Gastrocnemius medialis (tissue), 4 donors: ENCODE data around the gene TACR1.

Experiments
- CTCF ChIP-seq, 5 experiments: fragments of 450-650 bp in 3 of 5; fragments of 200-600 bp in 2 of 5; sonication (generic) in 2 of 5; IDR thresholded peaks in 4 of 5; conservative IDR thresholded peaks in 1 of 5; 1 replicate in 4 of 5; 2 replicates in 1 of 5; pipeline ENCODE4 v1.5.1; 2016 to 2019; ENCODE audit warnings: antibody characterized with exemption in 5 of 5, mild to moderate bottlenecking in 3 of 5, moderate library complexity in 3 of 5
- POLR2A ChIP-seq, 2 donors: fragments of 450-650 bp; IDR thresholded peaks; one replicate each; pipeline ENCODE4 v1.6.1; 2017; ENCODE audit warnings: antibody characterized with exemption in 2 of 2, mild to moderate bottlenecking in 2 of 2, moderate library complexity in 2 of 2

- TF ChIP-seq CTCF (IDR thresholded peaks at IDR 0.05 in 4 of 5, conservative IDR thresholded peaks at IDR 0.05 in 1 of 5) = no peak
- TF ChIP-seq POLR2A (IDR thresholded peaks at IDR 0.05) = no peak
Observed at GRCh38 chr2:75097831-75098230, 101.5 kb downstream of the TACR1 start.
